Bronchus fibroblast of lung (primary cell): ENCODE results near the gene MX1. TPM values are rescaled to one million over a fixed set of nuclear protein-coding genes. Genes with fewer than 3 reads are reported as not detected.

Source experiments
- total RNA-seq: library from RNA; depleted of rRNA; stranded (reverse); fragments of >200 nt; gene quantifications from 2 replicates; pipeline ENCODE4 v1.2.3, GENCODE V29; 2015

The MX1 gene, protein sequence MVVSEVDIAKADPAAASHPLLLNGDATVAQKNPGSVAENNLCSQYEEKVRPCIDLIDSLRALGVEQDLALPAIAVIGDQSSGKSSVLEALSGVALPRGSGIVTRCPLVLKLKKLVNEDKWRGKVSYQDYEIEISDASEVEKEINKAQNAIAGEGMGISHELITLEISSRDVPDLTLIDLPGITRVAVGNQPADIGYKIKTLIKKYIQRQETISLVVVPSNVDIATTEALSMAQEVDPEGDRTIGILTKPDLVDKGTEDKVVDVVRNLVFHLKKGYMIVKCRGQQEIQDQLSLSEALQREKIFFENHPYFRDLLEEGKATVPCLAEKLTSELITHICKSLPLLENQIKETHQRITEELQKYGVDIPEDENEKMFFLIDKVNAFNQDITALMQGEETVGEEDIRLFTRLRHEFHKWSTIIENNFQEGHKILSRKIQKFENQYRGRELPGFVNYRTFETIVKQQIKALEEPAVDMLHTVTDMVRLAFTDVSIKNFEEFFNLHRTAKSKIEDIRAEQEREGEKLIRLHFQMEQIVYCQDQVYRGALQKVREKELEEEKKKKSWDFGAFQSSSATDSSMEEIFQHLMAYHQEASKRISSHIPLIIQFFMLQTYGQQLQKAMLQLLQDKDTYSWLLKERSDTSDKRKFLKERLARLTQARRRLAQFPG
- total RNA-seq = 0.67 and 1.0 TPM in 2 replicates

GRCh38 chr21:41425954-41426675, at the start of gene MX1:
TSS of gene MX1 (plus strand) at chr21:41426239. CDS start at chr21:41432071, 5,832 bp downstream.

DNA sequence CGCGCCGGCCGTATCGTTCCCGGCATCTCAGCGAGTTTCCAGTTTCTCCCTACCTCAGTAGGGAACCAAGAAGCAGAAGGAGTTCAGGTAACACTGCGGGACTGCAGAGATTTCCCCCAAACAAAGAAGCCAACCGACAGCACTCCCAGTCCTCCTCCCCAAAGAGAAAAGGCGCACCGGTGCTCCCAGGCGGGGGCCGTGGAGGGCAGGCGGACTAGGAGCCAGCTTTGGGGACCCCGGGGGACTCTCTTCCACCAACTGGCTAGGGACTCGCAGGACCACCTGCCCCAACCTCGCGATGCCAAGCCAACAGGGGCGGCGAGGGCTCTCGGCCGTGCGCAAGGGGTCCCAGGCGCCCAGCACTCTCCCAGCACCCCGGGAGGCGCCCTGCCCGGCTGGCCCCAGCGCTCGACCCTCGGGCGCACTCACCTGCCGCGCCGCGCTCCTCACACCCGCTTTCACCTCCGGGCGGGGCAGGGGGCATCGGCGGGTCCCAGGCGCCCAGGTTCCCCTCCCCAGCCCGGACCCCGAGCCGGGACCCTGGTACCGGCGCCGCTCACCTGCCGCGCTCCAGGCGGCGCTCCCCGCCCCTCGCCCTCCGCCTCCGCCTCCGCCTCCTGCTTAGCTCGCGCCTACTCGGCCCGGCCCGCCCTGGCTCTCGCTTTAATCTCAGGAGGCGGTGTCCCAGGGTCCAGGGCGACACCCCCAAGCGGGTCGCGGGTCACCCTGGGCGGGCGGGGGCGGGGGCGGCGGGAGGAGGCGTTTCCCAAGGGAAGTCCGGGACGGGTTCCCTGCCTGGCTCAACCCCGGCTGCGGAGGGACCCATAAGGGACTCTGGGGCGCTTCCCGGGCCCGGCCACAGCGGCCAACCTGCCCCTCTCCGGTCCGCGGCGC, 81.7 kb downstream of the MX1 start, which contains the start of gene TMPRSS2:
Gene TMPRSS2, minus strand, starts transcription at position 638 of the 894 bp plus-strand sequence. CDS start 10,025 bp downstream, outside the sequence.

Other genes with a start within 250 kb of the MX1 start
- not detected in 2 replicates for gene FAM3B, start 109.4 kb upstream of the MX1 start, total RNA-seq
- gene MX2, start 64.2 kb upstream of the MX1 start, total RNA-seq = 0.45 and 1.5 TPM in 2 replicates
- gene TMPRSS2, start 81.9 kb downstream of the MX1 start, total RNA-seq = not detected in 2 replicates